ENCODE measurements around the gene SNX25.
A peak's percentile ranks its signal among the peaks of the same experiment; 100 is the strongest.

The SNX25 gene

DNA sequence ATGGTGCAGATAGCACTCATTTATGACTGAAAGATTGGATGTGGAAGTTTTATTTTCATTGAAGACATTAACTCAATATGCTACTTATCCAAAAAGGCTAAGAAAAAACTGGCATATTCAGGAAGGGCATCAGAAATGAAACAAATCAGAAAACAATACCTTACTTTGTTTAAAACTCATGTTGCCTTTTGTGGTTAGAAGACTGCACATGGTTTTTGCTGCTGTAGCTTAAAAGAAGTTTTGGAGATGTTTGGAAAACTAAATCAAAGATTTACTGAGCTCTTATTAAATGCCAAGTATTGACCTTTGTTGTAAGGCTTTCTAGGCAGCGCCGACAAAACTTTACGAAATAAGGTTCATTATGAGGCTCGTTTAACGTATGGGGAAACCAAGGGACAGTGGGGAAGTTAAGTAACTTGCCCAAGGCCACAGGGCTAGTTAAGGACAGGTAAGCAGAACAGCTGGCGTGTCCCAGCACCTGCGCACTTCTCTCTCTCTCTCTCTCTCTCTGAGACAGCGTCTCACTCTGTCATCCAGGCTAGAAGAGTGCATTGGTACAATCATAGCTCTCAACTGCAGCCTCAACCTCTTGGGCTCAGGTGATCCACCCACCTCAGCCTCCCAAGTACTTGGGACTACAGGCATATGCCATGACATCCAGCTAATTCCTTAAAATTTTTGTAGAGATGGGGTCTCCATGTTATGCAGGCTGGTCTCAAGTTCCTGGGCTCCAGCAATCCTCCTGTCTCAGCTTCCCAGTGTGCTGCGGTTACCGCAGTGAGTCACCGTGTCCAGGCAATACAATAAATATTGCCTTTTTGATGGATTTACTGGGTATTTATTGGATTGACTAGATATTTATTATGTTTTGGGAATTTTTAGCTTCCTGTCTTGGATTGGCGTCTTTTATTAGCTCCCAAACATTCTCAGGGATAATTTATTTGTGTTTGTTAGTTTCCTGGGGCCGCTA lies 170.2 kb downstream of the SNX25 start:
- no peak for DNase-seq (ENCODE audit: low read depth in 3 of 3)

- no peak for DNase-seq (ENCODE audit: low read depth in 3 of 3)
These were observed 170.9 kb downstream of the SNX25 start for GRCh38 chr4:185380320-185380719.

GRCh38 chr4:185381288-185382196 lies 172.1 kb downstream of the SNX25 start:
- DNase-seq (ENCODE audit: low read depth in 3 of 3), result no peak

DNA sequence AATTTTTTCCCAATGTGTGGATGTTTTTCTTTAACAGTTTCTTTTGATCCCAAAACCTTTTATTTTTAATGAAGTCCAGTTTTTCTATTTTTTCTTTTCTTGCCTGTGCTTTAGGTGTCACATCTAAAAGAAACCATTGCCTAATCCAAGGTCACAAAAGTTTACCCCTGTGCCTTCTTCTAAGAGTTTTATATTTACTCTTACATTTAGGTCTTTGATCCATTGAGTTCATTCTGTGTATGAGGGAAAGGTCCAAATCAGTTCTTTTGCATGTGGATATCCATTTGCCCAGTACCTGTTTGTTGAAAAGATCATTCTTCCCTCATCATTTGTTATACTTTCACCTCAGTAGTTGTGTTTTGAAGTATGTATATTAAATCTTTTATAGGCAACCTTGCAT lies 173.4 kb downstream of the SNX25 start:
- no peak for DNase-seq (ENCODE audit: low read depth in 3 of 3)

- DNase-seq (ENCODE audit: low read depth in 3 of 3), result no peak
These were observed 174.1 kb downstream of the SNX25 start for GRCh38 chr4:185383451-185383850.

- DNase-seq (ENCODE audit: low read depth in 3 of 3), result no peak
These were observed 174.7 kb downstream of the SNX25 start for GRCh38 chr4:185384061-185384460.

DNA sequence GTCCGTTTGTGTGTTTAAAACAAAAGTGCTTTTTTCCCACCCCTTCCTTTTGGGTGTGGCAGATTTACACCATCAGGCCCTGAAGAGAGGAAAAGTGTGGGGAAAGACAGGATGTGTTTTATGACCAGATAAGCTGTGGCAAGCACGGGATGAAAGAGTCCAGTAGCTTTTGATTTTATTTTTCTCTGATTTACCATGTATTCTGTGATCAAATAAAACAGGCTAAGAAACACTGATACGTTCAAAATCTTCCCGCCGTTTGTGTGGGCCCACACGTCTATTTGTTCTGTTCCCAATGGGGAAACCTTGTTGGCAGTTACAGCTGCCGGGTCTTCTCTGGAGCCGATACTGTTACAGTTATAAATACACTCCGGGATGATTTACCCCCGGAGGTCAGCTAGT lies 175.5 kb downstream of the SNX25 start:
- DNase-seq (ENCODE audit: low read depth in 3 of 3), result no peak

DNA sequence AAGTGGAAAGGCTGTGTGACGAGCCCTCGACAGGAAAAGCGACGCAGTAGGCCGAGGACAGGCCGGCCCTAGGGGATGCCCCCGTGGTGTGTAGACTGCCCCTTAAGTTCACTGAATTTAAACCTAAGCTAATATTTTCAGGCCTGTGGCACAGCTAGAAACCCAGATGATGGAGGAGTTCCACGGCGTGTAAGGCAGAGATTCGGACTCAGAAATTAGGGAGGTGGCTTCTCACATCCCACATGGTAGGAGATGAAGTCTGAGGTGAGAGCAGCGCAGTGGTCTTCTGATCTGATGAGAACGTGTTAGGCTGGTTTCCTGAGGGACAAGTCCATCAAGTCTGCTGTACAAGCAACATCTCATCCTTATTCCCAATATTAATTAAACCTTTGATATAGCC lies 178.6 kb downstream of the SNX25 start:
- no peak for DNase-seq (ENCODE audit: low read depth in 3 of 3)

- DNase-seq (ENCODE audit: low read depth in 3 of 3), result no peak
These were observed 181.5 kb downstream of the SNX25 start for GRCh38 chr4:185390941-185391340.

- no peak for DNase-seq (ENCODE audit: low read depth in 3 of 3)
These were observed 182.8 kb downstream of the SNX25 start for GRCh38 chr4:185392156-185392555.

GRCh38 chr4:185394568-185395237 lies 185.3 kb downstream of the SNX25 start:
- DNase-seq (ENCODE audit: low read depth in 3 of 3), result no peak

DNA sequence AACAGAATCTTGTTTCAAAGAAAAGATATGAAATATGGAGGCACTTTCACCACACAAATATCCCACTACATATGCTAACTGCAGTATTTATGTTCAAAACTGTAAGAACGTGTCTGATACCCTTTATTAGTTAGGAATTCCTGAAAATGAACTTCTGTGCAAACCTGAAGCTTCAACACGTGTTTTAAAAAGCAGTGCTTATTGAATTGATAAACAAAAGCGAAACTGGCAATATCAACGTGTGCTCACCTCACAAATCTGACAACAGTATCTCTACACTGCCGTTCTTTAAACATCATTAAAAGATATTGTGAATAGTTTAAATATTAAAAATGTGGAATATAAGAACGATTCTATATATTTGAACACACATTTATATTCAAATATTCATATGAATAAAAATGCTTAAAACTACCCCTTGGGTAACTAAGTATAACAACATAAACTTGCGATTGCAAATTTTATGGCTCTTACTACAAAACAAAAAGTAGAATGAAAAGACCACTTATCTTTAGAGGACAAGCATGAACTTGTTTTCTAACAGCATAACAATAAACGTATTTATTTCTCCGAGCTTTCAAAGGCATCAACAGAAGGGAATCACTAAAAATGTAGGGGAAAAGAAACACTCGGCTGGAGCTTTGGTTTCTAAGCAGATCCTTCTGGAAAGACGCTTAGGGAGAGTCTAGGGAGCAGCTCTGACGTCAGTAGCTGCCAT lies 186.0 kb downstream of the SNX25 start, which contains the start of gene LRP2BP:
Gene LRP2BP, minus strand, starts transcription at position 687 of the 718 bp plus-strand sequence. CDS start 17,738 bp downstream, outside the sequence.
- DNase-seq (ENCODE audit: low read depth in 3 of 3), result no peak

DNA sequence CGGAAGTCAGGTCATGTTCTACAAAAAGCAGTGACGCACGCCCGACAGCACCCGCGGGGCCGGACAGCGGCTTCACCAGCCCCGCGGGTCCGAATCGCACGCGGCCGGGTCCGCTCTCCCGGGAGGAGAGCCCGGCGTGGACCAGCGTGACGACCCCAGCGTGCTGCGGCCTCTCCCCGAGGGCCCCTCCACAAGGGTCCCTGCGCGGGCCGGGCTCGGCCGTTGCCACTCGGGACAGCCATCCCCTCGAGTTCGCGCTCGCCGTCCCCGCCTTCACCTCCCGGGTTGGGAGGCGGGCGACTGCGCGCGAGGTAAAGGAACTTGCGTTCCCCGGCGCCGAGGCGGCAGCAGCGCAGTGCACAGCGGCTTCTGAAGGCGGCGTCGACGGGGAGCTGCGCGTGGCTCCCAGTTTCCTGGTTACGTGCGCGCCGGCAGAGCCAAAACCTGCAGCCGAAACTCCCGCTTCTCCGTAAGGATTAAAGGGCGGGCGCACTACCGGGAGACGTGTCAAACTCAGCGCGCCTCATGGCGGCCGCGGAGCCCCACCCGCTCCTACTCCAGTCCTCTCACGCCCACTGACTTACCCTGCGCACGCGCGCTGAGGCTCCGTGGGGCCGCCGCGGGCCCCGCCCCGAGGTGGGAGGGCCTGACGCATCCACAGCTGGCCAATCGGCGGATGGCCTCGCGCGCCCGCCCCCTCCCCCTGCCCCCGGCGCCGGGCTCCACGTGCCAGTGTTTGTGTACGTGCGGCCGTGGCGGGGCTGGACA lies 186.7 kb downstream of the SNX25 start:
- peak; percentile 90 to 96 (median 94) for DNase-seq (ENCODE audit: low read depth in 3 of 3)

DNA sequence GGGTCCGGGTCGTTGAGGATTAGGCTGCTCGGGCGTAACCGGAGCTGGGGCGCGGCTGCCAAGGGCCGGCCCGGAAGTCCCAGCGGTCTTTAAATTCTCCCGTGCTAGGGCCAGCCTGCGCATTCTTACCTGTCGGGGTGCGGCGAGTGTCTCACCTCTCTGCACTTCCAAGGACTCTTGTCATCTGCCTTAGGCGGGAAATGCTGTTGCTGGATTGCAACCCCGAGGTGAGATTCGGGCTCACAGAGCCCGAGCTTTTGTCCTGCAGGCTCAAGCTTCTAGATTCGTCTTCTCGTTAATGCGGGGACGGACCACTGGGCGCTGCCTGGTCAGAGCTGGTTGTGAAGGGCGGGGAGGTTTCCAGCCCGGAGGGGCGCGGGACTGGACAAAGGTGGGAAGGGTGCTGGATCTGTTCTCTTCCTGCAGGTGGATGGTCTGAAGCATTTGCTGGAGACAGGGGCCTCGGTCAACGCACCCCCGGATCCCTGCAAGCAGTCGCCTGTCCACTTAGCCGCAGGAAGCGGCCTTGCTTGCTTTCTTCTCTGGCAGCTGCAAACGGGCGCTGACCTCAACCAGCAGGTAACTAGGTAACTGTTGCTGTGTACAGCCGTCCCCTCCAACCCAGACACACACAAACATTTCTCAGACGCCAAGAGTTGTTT lies 187.5 kb downstream of the SNX25 start, which contains the start of gene ANKRD37:
Gene ANKRD37, plus strand, starts transcription at position 118 of the 662 bp plus-strand sequence. Its CDS starts 83 bp downstream, at position 201.
- no peak for DNase-seq (ENCODE audit: low read depth in 3 of 3)

DNA sequence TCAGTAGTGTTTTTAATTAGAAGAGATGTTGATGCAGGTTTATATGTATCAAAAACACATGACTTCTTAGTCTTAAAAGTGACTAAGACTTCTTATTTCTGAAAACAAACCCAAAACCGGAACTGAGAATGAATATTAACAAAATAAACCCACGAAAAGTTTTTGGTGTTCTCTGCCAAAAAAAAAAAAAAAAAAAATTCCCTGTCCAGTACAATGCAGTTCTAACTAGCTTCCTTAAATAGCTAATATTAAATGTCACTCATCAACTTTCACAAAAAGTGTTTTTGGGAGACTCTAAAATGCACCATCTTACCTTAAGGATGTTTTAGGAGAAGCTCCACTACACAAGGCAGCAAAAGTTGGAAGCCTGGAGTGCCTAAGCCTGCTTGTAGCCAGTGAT lies 189.2 kb downstream of the SNX25 start:
- no peak for DNase-seq (ENCODE audit: low read depth in 3 of 3)

- no peak for DNase-seq (ENCODE audit: low read depth in 3 of 3)
These were observed 190.1 kb downstream of the SNX25 start for GRCh38 chr4:185399466-185399865.

DNA sequence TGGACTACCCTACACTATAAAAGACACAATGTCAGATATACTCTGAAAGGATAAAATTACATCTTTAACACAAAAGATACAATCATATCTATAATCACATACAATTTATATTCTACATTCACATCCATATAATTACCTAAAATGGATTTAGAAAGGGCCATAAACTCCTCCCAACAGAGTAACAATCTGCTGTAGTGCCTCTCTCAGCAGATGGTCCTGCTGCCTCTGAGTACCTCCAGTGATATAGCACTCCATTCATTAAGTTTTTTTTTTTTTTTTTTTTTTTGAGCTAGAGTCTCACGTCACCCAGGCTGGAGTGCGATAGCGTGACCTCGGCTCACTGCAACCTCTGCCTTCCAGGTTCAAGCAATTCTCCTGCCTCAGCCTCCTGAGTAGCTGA lies 194.6 kb downstream of the SNX25 start:
- DNase-seq (ENCODE audit: low read depth in 3 of 3), result no peak

DNA sequence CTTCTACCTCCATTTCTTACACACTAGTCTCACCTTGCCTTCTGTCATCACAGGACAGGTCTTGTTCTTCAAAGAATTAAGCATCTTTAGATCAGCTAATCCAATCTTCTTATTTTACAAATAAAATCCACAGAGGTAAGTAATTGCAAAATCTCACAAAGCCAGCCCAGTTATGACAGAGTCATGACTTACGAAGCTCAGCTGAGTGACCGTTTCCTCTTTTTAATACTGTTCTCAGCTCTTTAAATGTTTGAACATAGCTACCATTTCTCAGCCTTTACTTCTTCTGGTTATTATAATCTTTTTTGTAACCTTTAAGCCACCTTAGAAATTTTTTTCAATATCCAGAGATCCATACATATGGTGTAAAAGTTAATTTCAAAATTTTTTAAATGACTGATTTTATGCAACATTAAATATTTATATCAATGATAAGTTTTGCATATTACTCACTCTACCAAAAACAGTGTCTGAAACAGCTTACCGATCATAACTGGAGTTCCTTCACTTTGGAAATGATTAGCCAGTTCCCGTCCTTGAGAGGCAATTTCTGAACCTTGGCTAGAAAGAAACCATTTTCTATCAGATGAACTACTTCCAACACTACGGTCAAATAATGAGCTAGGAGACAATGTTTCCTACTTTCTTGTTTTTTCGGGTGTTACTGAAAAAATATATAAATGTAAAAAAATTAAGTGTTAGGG lies 196.1 kb downstream of the SNX25 start:
- DNase-seq (ENCODE audit: low read depth in 3 of 3), result no peak

DNA sequence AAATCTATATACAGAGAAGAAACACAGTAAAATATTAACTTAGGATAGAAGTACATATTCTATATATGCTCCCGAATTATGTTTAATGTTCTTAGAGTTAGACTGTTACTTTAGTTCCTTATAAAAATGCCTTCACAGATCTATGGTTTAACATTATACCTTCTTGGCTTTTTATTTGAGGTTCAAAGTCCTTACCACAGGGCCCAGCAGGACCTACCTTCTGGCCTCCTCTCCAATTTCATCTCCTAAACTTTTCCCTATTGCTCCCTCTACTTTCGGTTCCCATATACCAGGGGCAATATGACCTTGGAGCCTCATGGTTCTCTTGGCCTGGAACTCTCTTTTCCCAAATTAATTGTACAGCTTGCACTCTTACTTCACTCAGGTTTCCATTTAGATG lies 199.0 kb downstream of the SNX25 start:
- DNase-seq (ENCODE audit: low read depth in 3 of 3), result no peak

All from stimulated activated CD4-positive, alpha-beta T cell treated with anti-CD3 and anti-CD28 coated beads, TNF-alpha, amount 100 ng/mL, for 24 hours (primary cell).